ENCODE data around the gene CCDC167. TPM values are rescaled to one million over a fixed set of nuclear protein-coding genes. Genes with fewer than 3 reads are reported as not detected.

The CCDC167 gene
- total RNA-seq, 2 donors from 2014 or later: 8.7 to 11.0 TPM

DNA sequence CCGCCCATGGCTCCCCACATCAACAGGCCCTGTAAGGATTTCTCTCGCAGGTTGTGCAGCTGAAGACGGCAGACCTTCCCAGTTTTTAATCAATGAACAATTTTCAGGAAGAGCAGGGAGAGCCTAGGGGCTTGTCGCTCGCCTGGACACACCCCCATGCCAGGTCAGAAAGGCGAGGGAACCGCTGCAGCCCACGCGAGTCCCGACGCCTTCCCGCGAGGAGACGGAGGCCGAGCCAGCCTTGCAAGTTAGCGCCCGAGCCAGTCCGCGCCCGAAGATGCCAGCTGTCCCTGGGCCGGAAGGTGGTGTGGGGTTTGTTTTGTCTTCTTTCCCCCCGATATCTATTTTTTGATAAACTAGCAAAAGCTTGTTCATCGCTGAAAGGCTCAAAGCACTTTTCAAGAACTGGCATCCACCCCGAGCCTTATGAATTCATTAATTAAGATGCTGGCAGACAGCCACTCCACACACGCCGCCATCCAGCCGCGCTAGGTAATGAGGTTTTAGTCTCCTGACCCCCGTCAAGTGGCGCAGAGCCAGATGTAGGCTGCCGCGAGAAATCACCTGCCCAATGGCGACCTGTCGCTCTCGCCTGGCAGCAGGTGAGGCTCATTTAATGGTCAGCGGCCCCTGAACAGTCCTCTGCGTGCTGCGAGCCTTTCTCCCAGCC, 6.6 kb downstream of the CCDC167 start:
- intact Hi-C loops (cut with DNase I, micrococcal nuclease): no loop called here
- DNase-seq (no peak), ATAC-seq (no peak)

DNA sequence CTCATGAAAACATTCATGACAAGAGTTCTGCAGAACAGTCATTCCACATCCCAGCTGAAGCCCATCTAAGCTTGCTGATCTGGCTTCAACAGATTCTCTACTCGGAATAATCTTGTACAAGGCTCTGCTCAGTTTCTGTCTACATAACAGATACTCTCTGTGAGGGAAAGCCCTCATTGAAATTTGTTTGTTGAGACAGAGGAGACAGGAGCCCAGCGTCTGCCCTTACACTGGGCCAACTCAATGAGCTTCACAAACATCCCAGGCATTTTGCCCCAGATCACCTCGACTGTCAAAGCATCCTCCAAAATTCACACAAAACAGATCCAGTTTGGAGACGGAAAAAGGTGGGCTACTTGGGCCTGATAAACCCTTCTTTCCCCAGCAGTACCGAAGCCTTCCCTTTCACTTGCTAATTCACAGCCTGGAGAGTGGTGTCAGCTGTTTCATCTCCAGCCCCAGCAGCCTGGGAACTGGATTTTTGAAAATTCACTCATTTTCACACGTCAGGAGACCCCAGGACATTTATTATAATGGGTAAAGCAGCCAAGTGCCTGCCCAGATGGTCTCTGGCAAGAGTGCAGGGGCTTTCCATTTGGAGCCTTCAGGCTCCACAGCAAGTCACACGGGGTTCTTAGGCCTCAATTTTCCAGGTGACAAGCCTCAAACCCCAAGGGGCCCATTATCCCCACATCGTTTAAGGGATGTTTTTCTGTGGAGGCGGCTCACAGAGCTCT, 7.3 kb downstream of the CCDC167 start:
- ATAC-seq (no peak), DNase-seq (no peak)
- intact Hi-C loops (cut with DNase I, micrococcal nuclease): no loop called here

- DNase-seq: no peak
- intact Hi-C loops (cut with DNase I, micrococcal nuclease): no loop called here
Measured at GRCh38 chr6:37491830-37492208, 7.9 kb downstream of the CCDC167 start.

GRCh38 chr6:37491171-37491829, 8.4 kb downstream of the CCDC167 start:
- DNase-seq (no peak), ATAC-seq (no peak)
- intact Hi-C loops (cut with DNase I, micrococcal nuclease): no loop called here

More at GRCh38 chr6:37491830-37492208, 7.9 kb downstream of the CCDC167 start:
- no peak for ATAC-seq

DNA sequence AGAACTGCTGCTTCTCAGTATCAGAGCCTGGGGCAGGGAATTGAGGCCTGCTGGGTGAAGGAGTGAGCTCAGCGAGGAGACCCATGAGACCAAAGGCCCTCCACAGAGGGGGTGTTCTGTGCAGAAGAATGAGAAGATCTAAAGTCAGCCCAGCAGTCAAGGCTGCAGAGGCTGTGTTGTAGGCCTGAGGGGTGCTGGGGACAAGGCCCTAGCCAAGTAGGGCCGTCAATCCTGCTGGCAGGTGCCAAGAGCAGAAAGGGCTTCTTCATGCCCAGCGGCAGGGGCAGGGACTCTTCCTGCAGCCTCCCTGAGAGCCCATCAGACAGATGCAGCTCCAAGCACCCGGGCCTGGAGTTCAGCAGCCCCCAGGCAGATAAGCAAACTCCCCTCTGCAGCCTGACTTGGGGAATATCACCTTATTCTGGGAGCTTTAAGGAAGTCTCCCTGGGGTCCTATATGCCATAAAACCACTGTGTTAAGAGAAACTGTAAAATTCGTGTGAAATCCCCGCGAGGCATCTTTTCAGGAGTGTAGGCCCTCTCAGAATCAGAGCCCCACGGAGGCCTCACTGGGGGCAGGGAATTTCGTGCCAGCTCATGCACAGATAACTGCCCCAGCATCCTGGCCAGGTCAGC, 9.0 kb downstream of the CCDC167 start:
- DNase-seq: no peak
- intact Hi-C loops (cut with DNase I, micrococcal nuclease): no loop called here
- no peak for ATAC-seq

- intact Hi-C loops (cut with DNase I, micrococcal nuclease): no loop called here
- ATAC-seq: no peak
- DNase-seq: no peak
Measured at GRCh38 chr6:37489697-37490336, 9.9 kb downstream of the CCDC167 start.

DNA sequence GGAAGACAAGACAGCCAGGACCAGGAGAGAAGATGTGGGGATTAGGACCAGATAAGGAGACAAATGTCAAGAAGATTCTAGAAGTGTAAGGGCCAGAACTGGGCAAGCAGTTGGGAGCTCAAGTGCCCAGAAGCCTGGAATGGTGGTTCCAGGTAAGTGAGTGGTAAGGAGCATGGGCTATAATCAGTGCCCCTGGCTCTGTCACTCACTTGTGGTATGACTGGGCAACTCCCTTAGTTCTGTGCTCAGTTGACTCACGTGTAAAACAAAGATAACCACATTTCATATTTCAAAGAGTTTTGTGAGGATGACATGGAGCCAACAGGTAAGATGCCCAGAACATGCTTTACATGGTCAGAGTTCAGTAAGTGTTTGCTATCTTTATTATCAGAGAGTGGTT, 11.2 kb downstream of the CCDC167 start:
- ATAC-seq (no peak), DNase-seq (no peak)
- intact Hi-C loops (cut with DNase I, micrococcal nuclease): no loop called here

GRCh38 chr6:37487591-37488380, 11.9 kb downstream of the CCDC167 start:
- intact Hi-C loops (cut with DNase I, micrococcal nuclease): no loop called here

DNA sequence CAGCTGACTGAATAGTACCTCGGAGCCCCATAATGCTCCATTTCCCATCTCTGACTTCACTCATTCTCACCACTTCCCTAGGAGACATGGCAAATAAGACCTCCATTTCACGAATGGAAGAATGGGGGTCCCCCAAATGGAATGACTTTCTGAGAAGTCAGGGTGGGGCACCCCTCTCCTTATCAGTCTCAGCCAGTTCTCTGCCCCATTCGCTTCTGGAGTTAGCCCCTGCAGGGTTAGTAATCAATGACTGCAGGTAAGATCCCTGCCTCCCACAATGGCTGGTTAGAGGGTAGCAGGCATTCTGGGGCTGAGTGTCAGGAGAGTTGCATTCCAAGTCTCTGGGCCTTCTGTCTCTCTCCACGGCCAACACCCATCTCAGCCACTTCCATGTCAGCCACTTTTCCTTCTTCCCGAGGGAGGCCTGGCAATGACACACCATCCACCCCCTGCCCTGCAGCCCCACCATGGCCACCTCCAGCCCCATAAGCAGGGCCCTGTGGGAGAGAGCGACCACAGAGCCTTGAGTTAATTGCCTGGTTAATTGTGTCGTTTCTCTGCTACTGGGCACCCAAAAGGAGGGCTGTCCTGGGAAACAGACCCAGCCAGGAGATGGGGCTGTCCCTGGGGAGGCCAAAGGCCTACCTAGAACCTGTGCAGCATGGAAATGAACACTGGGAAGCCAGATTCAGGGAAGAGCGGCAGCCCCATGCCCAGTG, 13.4 kb downstream of the CCDC167 start:
- peak in 1 of 2 donors; percentile 14 for DNase-seq
- intact Hi-C loops (cut with DNase I, micrococcal nuclease): no loop called here

More at GRCh38 chr6:37487591-37488380, 11.9 kb downstream of the CCDC167 start:
- ATAC-seq: no peak
- DNase-seq: peak in 1 of 2 donors; percentile 17

DNA sequence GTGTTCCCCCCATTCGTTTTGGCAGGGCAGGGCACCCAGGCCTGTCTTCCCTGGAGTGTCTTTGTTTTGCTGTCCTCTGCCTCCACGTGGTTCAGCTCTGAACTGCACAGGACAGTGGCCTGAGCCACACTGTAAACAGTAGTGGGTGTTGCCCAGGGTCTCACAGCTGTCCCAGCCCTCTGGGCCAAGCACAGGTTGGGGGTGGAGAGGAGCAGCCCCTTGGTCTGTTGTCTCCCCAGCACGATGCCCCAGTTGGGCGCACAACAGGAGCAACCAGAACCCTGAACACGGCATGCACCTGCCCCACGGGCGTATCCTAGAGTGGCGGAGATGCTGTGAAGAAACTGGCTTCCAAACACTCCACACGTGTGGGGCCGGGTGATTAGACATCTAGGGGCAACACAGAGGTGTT, 14.4 kb downstream of the CCDC167 start:
- peak; percentile 27 for ATAC-seq
- intact Hi-C loops (cut with DNase I, micrococcal nuclease): no loop called here

More for the DNA sequence above, 13.4 kb downstream of the CCDC167 start:
- ATAC-seq: no peak

GRCh38 chr6:37484786-37485170, 14.9 kb downstream of the CCDC167 start:
- intact Hi-C loops (cut with DNase I, micrococcal nuclease): no loop called here
- no peak for ATAC-seq
- peak in 1 of 2 donors; percentile 13 for DNase-seq

More for the DNA sequence above, 14.4 kb downstream of the CCDC167 start:
- DNase-seq: peak in 1 of 2 donors; percentile 20

- DNase-seq: peak; percentile 25 to 60
- intact Hi-C loops (cut with DNase I, micrococcal nuclease): no loop called here
- peak; percentile 83 for ATAC-seq
Measured at GRCh38 chr6:37483917-37484785, 15.5 kb downstream of the CCDC167 start.

GRCh38 chr6:37483252-37483901, 16.3 kb downstream of the CCDC167 start:
- intact Hi-C loops (cut with DNase I, micrococcal nuclease): no loop called here
- ATAC-seq: no peak
- DNase-seq: no peak

GRCh38 chr6:37482606-37483251, 17.0 kb downstream of the CCDC167 start:
- DNase-seq (peak in 1 of 2 donors; percentile 7), ATAC-seq (no peak)
- intact Hi-C loops (cut with DNase I, micrococcal nuclease): no loop called here

- no peak for ATAC-seq
Measured at GRCh38 chr6:37481711-37482605, 17.7 kb downstream of the CCDC167 start.

More at GRCh38 chr6:37481711-37482605, 17.7 kb downstream of the CCDC167 start:
- DNase-seq: peak in 1 of 2 donors; percentile 8
- intact Hi-C loops (cut with DNase I, micrococcal nuclease): no loop called here

Data from left colon (tissue), 2 donors.